H1 (cell line): Measurements from ENCODE around the gene SLC25A34. TPM values are rescaled to one million over a fixed set of nuclear protein-coding genes. Genes with fewer than 3 reads are reported as not detected.

Source experiments
- CTCF ChIA-PET: fragments of 300-600 bp; sonication (Branson Sonifier 250); formaldehyde crosslinking; loops from one replicate; lab custom pipeline; 2021; ENCODE audit not compliant: partially characterized antibody; lab: Charles Lee
- POLR2A ChIA-PET: fragments of 300-600 bp; sonication (Branson Sonifier 250); formaldehyde crosslinking; loops from one replicate; lab custom pipeline; 2021; ENCODE audit warnings: inconsistent platforms; ENCODE audit not compliant: partially characterized antibody; lab: Charles Lee
- DNase-seq, 2 experiments: peaks; one replicate each; pipeline versions ENCODE4 v3.0.0 to v3.0.0-alpha.2; 2010 to 2022; ENCODE audit warnings: low spot score in 2 of 2, low read depth in 1 of 2, mixed read lengths in 1 of 2
- FAIRE-seq: peaks from 2 replicates; lab custom pipeline; 2011; peaks lifted over from hg19 to GRCh38; lab: Jason Lieb, UNC
- H2AFZ ChIP-seq: 2 replicates; pipeline ENCODE4 v1.8.1; 2012; ENCODE audit warnings: low read length, inconsistent platforms
- H2AK5ac ChIP-seq: 2 replicates; pipeline ENCODE4 v1.6.1; 2013; ENCODE audit warnings: low read depth, low read length
- H2BK120ac ChIP-seq: replicated peaks from 2 replicates; pipeline ENCODE3; 2013; ENCODE audit warnings: low read depth, low read length, inconsistent platforms
- H2BK12ac ChIP-seq: 2 replicates; pipeline ENCODE4 v1.6.1; 2013; ENCODE audit warnings: low read depth, low read length
- H2BK15ac ChIP-seq: 2 replicates; pipeline ENCODE4 v1.6.1; 2013; ENCODE audit warnings: low read length
- H2BK20ac ChIP-seq: 2 replicates; pipeline ENCODE4 v1.6.1; 2013; ENCODE audit warnings: low read length
- H2BK5ac ChIP-seq: 2 replicates; pipeline ENCODE4 v1.6.1; 2013; ENCODE audit warnings: low read depth, low read length
- H3K14ac ChIP-seq: 2 replicates; pipeline ENCODE4 v1.6.1; 2013; ENCODE audit warnings: inconsistent platforms; ENCODE audit not compliant: insufficient read length
- H3K18ac ChIP-seq: 2 replicates; pipeline ENCODE4 v1.6.1; 2013; ENCODE audit warnings: low read length; ENCODE audit errors: extremely low read depth
- H3K23ac ChIP-seq: 2 replicates; pipeline ENCODE4 v1.6.1; 2013; ENCODE audit warnings: inconsistent platforms; ENCODE audit not compliant: insufficient read length
- H3K23me2 ChIP-seq: 2 replicates; pipeline ENCODE4 v1.6.1; 2013; ENCODE audit warnings: low read depth, low read length
- H3K27ac ChIP-seq: 2 replicates; pipeline ENCODE4 v1.6.1; 2011; ENCODE audit warnings: low read depth, low read length, inconsistent platforms
- H3K27me3 ChIP-seq, 4 experiments: replicated peaks in 1 of 4; 1 replicate in 1 of 4; 2 replicates in 3 of 4; pipeline versions ENCODE4 v1.6.1 to v1.8.1; 2011 to 2013; ENCODE audit warnings: low read length in 3 of 4, mild to moderate bottlenecking in 3 of 4, inconsistent platforms in 2 of 4, mixed read lengths in 2 of 4, moderate library complexity in 1 of 4; ENCODE audit not compliant: control insufficient read depth in 3 of 4, insufficient read depth in 3 of 4; ENCODE audit errors: extremely low read depth in 1 of 4
- H3K36me3 ChIP-seq, 4 experiments: 2 replicates each; pipeline versions ENCODE4 v1.6.1 to v1.8.1; 2011 to 2013; ENCODE audit warnings: mild to moderate bottlenecking in 4 of 4, low read length in 3 of 4, moderate library complexity in 2 of 4, control low read depth in 1 of 4, inconsistent platforms in 1 of 4; ENCODE audit not compliant: insufficient read depth in 4 of 4, control insufficient read depth in 2 of 4
- H3K4ac ChIP-seq: replicated peaks from 2 replicates; pipeline ENCODE3; 2013; ENCODE audit warnings: low read length, low read depth, mixed read lengths, inconsistent platforms; ENCODE audit not compliant: insufficient read length
- H3K4me1 ChIP-seq, 4 experiments: replicated peaks in 1 of 4; 1 replicate in 1 of 4; 2 replicates in 3 of 4; pipeline versions ENCODE4 v1.6.1 to v1.8.1; 2011 to 2013; ENCODE audit warnings: low read length in 3 of 4, inconsistent platforms in 2 of 4, mixed read lengths in 1 of 4; ENCODE audit not compliant: insufficient read depth in 4 of 4, control insufficient read depth in 3 of 4
- H3K4me2 ChIP-seq, 2 experiments: 2 replicates each; pipeline versions ENCODE4 v1.6.1 to v1.8.1; 2011 to 2013; ENCODE audit warnings: low read depth in 2 of 2, low read length in 2 of 2, control low read depth in 1 of 2, inconsistent platforms in 1 of 2, mild to moderate bottlenecking in 1 of 2; ENCODE audit not compliant: insufficient read depth in 1 of 2
- H3K4me3 ChIP-seq, 4 experiments: fragments of 200-600, 300-600 bp in 1 of 4; sonication (generic), shearing (Covaris generic), sonication (Bioruptor Twin) in 1 of 4; 2 replicates each; pipeline versions ENCODE4 v1.5.1 to v1.8.1; 2011 to 2016; ENCODE audit warnings: low read length in 4 of 4, low read depth in 3 of 4, control low read depth in 2 of 4, inconsistent platforms in 2 of 4, mild to moderate bottlenecking in 2 of 4, mixed read lengths in 1 of 4, moderate library complexity in 1 of 4; ENCODE audit not compliant: insufficient read depth in 2 of 4; ENCODE audit errors: extremely low read depth in 1 of 4
- H3K56ac ChIP-seq: replicated peaks from 2 replicates; pipeline ENCODE3; 2013; ENCODE audit warnings: low read depth, mild to moderate bottlenecking, mixed read lengths, low read length, inconsistent platforms; ENCODE audit not compliant: insufficient read length
- H3K79me1 ChIP-seq: 2 replicates; pipeline ENCODE4 v1.6.1; 2013; ENCODE audit warnings: low read depth, low read length, control low read depth
- H3K79me2 ChIP-seq, 2 experiments: 2 replicates each; pipeline versions ENCODE4 v1.6.1 to v1.8.1; 2012 to 2013; ENCODE audit warnings: low read length in 2 of 2, mild to moderate bottlenecking in 2 of 2, inconsistent platforms in 1 of 2; ENCODE audit not compliant: insufficient read depth in 2 of 2, control insufficient read depth in 1 of 2
- H3K9ac ChIP-seq, 4 experiments: replicated peaks in 1 of 4; 1 replicate in 1 of 4; 2 replicates in 3 of 4; pipeline versions ENCODE4 v1.6.1 to v1.8.1; 2011 to 2013; ENCODE audit warnings: low read depth in 3 of 4, low read length in 3 of 4, control low read depth in 2 of 4, mild to moderate bottlenecking in 2 of 4, moderate library complexity in 2 of 4, inconsistent platforms in 1 of 4; ENCODE audit errors: extremely low read depth in 1 of 4
- H3K9me3 ChIP-seq, 2 experiments: 2 replicates each; pipeline versions ENCODE4 v1.6.1 to v1.8.1; 2012 to 2013; ENCODE audit warnings: mild to moderate bottlenecking in 2 of 2, moderate library complexity in 2 of 2, control low read depth in 1 of 2, inconsistent platforms in 1 of 2, low read depth in 1 of 2, low read length in 1 of 2, mixed read lengths in 1 of 2; ENCODE audit not compliant: insufficient read depth in 2 of 2
- H4K20me1 ChIP-seq, 2 experiments: replicated peaks in 1 of 2; 2 replicates each; pipeline versions ENCODE3 to v1.8.1; 2011 to 2013; ENCODE audit warnings: inconsistent platforms in 2 of 2, low read length in 2 of 2, mild to moderate bottlenecking in 1 of 2; ENCODE audit not compliant: insufficient read depth in 2 of 2, control insufficient read depth in 1 of 2
- H4K5ac ChIP-seq: 2 replicates; pipeline ENCODE4 v1.6.1; 2013; ENCODE audit warnings: low read length, low read depth, mixed read lengths, inconsistent platforms; ENCODE audit not compliant: insufficient read length
- H4K8ac ChIP-seq: 2 replicates; pipeline ENCODE4 v1.8.0; 2013; ENCODE audit warnings: mild to moderate bottlenecking, moderate library complexity, low read length, inconsistent platforms; ENCODE audit not compliant: insufficient read depth; ENCODE audit errors: extremely low read depth
- H4K91ac ChIP-seq: replicated peaks from 2 replicates; pipeline ENCODE3; 2013; ENCODE audit warnings: low read length, mixed read lengths, inconsistent platforms; ENCODE audit not compliant: insufficient read length
- CBX8 ChIP-seq: fragments of 300-800, 300-1000 bp; sonication (generic); IDR thresholded peaks from 2 replicates; pipeline ENCODE4 v1.7.1; 2016; ENCODE audit warnings: low read depth, low read length, borderline replicate concordance
- CREB1 ChIP-seq: IDR thresholded peaks from 2 replicates; pipeline ENCODE4 v1.6.1; 2012; ENCODE audit warnings: inconsistent platforms
- EGR1 ChIP-seq: IDR thresholded peaks from 2 replicates; pipeline ENCODE4 v1.6.1; 2011; ENCODE audit warnings: low read depth, low read length, borderline replicate concordance
- EP300 ChIP-seq, 2 experiments: IDR thresholded peaks; 1 replicate in 1 of 2; 2 replicates in 1 of 2; pipeline ENCODE4 v1.6.1; 2011 to 2012; ENCODE audit warnings: low read depth in 2 of 2, low read length in 2 of 2, mild to moderate bottlenecking in 2 of 2, borderline replicate concordance in 1 of 2, inconsistent platforms in 1 of 2, moderate library complexity in 1 of 2
- FOSL1 ChIP-seq: IDR thresholded peaks from 2 replicates; pipeline ENCODE4 v1.6.1; 2011; ENCODE audit warnings: mild to moderate bottlenecking, low read depth, low read length, moderate library complexity; ENCODE audit not compliant: insufficient read depth
- GTF2F1 ChIP-seq: IDR thresholded peaks from 2 replicates; pipeline ENCODE4 v1.6.1; 2012; ENCODE audit warnings: low read depth, low read length, improper control_type of control experiment, borderline replicate concordance
- PHF8 ChIP-seq: fragments of 200-600 bp; sonication (generic); conservative IDR thresholded peaks from 2 replicates; pipeline ENCODE4 v1.7.1; 2012; ENCODE audit warnings: low read depth, mild to moderate bottlenecking, inconsistent platforms, low read length, moderate library complexity
- SIRT6 ChIP-seq: IDR thresholded peaks from one replicate; pipeline ENCODE4 v1.7.1; 2012; ENCODE audit warnings: low read length, inconsistent platforms
- SIX5 ChIP-seq: IDR thresholded peaks from 2 replicates; pipeline ENCODE4 v1.6.1; 2011; ENCODE audit warnings: mild to moderate bottlenecking, low read depth, low read length
- SP1 ChIP-seq: IDR thresholded peaks from 2 replicates; pipeline ENCODE4 v1.6.1; 2011; ENCODE audit warnings: low read depth, low read length
- SRF ChIP-seq: IDR thresholded peaks from 2 replicates; pipeline ENCODE4 v1.6.1; 2011; ENCODE audit warnings: mild to moderate bottlenecking, low read depth, low read length, moderate library complexity
- WGBS, 2 experiments: shearing (Covaris generic) in 1 of 2; methylation state at CpG; one replicate each; pipeline versions ENCODE4 v1.1.6 to v1.1.7; 2013 to 2015; ENCODE audit warnings: low lambda C conversion rate in 2 of 2, mixed read lengths in 2 of 2, inconsistent platforms in 1 of 2, low coverage in 1 of 2, missing lambda C conversion rate in 1 of 2; ENCODE audit not compliant: insufficient replicate concordance in 2 of 2, insufficient coverage in 1 of 2, insufficient read length in 1 of 2; ENCODE audit errors: extremely low coverage in 1 of 2, missing lambda C conversion rate in 1 of 2; 5-methylcytosine and 5-hydroxymethylcytosine counted together
- polyA plus RNA-seq, 7 experiments: library from polyadenylated mRNA; depleted of rRNA in 3 of 7; stranded (reverse) in 5 of 7; unstranded in 2 of 7; fragments of >200 nt in 5 of 7; fragments of 200-250 nt in 2 of 7; gene quantifications; 1 replicate in 5 of 7; 2 replicates in 1 of 7; 4 replicates in 1 of 7; pipeline versions ENCODE4 v1.2.1 to v1.2.3, GENCODE V29; 2011 to 2013; ENCODE audit warnings: missing spikeins in 2 of 7, mixed read lengths in 2 of 7
- total RNA-seq: library from RNA; stranded (reverse); fragmentation: NEBNext Ultra II Directional; extraction: Animal tissue kit (Norgen Biotek cat#: 25700); gene quantifications from 2 replicates; pipeline ENCODE4 v1.2.1, GENCODE V29; 2021

The SLC25A34 gene
- total and polyA plus RNA-seq, 2 of the 8 experiments (the other 6 are each of a cell fraction or from before 2014, with no cell fraction given): 0.48 to 0.62 TPM

DNA sequence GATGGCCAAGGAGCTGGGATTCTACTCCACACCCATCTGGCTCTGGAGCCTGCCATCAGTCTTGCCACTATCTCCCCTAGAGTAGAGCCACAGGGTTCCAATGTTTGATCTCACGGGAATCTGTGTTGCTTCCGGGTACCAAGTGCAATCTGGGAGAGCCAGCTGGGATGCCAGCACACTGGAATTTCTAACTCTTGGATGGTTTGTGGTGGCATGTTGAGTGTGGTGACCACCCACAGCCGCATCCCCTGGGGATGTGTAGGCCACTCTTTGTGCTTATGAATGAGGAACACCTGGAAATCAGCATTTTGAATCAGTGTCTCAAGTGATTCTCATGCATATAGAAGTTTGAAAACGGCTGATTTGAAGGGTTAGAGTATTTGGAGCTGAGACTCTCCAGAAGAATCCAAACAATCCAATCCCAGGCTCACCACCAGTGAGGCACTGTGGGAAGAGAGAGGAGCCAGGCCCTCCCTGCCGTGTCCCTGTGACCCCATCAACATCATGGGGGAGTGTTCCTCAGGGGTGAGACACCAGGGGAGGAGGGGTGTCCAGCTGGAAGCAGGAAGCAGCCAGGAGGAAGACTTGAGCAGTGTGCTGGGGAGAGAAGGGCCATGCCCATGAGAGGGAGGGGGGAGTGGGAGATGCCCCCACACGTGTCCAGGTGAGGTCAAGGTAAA lies 35.9 kb downstream of the SLC25A34 start:
- WGBS, 2 experiments: 90% methylated on average over 5 of the region's 6 CpGs; no CpG with 5 or more reads in 1 of the 2 experiments
- POLR2A ChIA-PET: interaction anchor here (1.6 to 6.3 kb wide), 4 partner anchors 6 to 12 kb away, joined by 7 to 37 read pairs (median 20); no protein-coding TSS in a partner anchor

More for the DNA sequence above, 35.9 kb downstream of the SLC25A34 start:
- Histone ChIP-seq H2BK12ac (no peak overlapping the region), H2AFZ (no peak overlapping the region), H2BK20ac (no peak overlapping the region), H4K5ac (no peak overlapping the region), H3K23ac (no peak overlapping the region), H3K4me1 (no peaks in the 10 kb centered on the region), H4K8ac (no peak overlapping the region), H3K4me3 (no peak overlapping the region), H3K79me2 (no peaks in the 10 kb centered on the region), H3K18ac (no peak overlapping the region), H2AK5ac (no peak overlapping the region), H3K36me3 (peaks cover 31 to 88% (median 60%) of the 10 kb centered on the region in 4 experiments), H4K91ac (no peak overlapping the region), H3K27me3 (no peaks in the 10 kb centered on the region), H4K20me1 (peaks cover 3 to 5% of the 10 kb centered on the region in 2 experiments), H3K27ac (no peak overlapping the region), H3K56ac (no peak overlapping the region), H3K9me3 (no peaks in the 10 kb centered on the region), H2BK15ac (no peak overlapping the region), H3K9ac (no peak overlapping the region), H2BK120ac (no peak overlapping the region), H2BK5ac (no peak overlapping the region), H3K79me1 (0 out of 2 replicates have a peak, but pooled peaks cover 3% of the 10 kb centered on the region), H3K4ac (no peak overlapping the region), H3K4me2 (no peak overlapping the region), H3K14ac (no peak overlapping the region), H3K23me2 (no peaks in the 10 kb centered on the region)
- no peak for TF ChIP-seq SP1
- TF ChIP-seq SIX5: no peak
- TF ChIP-seq EGR1: no peak
- TF ChIP-seq EP300 (IDR thresholded peaks at IDR 0.05; ENCODE audit: borderline replicate concordance in 1 of 2, low read depth in 2 of 2, low read length in 2 of 2): no peak
- TF ChIP-seq SRF: no peak
- no peak for TF ChIP-seq PHF8
- no peak for TF ChIP-seq CREB1
- TF ChIP-seq FOSL1: no peak
- TF ChIP-seq CBX8: no peak
- TF ChIP-seq SIRT6: no peak
- no peak for TF ChIP-seq GTF2F1
- DNase-seq: no peak
- no peak for FAIRE-seq
- CTCF ChIA-PET: interaction anchor here (0.8 to 1.3 kb wide), 4 partner anchors 9 to 415 kb away, joined by 3 to 6 read pairs (median 4); no protein-coding TSS in a partner anchor
